ENCODE data around the gene RPL18.
"Not testable (repeated sequence)": the region's sequence is repeated elsewhere in the genome, so short reads cannot be mapped to it uniquely, and the experiment has no call there.

The RPL18 gene

GRCh38 chr19:48588670-48589401 is 30.1 kb downstream of the RPL18 start:
- peak; percentile 66 for DNase-seq (ENCODE audit: low read depth)

- DNase-seq (ENCODE audit: low read depth), result no peak
Measured at GRCh38 chr19:48587387-48587786, 31.6 kb downstream of the RPL18 start.

GRCh38 chr19:48582168-48582567 is 36.8 kb downstream of the RPL18 start:
- DNase-seq (ENCODE audit: low read depth), result no peak

GRCh38 chr19:48578891-48579290 is 40.1 kb downstream of the RPL18 start:
- DNase-seq (ENCODE audit: low read depth), result no peak

GRCh38 chr19:48577908-48578307 is 41.1 kb downstream of the RPL18 start:
- not testable (repeated sequence) for DNase-seq (ENCODE audit: low read depth)

- no peak for DNase-seq (ENCODE audit: low read depth)
Measured at GRCh38 chr19:48575931-48576622, 42.9 kb downstream of the RPL18 start.

- no peak for DNase-seq (ENCODE audit: low read depth)
Measured at GRCh38 chr19:48573163-48573505, 45.8 kb downstream of the RPL18 start.

- no peak for DNase-seq (ENCODE audit: low read depth)
Measured at GRCh38 chr19:48571378-48572162, 47.4 kb downstream of the RPL18 start.

- no peak for DNase-seq (ENCODE audit: low read depth)
Measured at GRCh38 chr19:48569814-48570213, 49.2 kb downstream of the RPL18 start.

GRCh38 chr19:48568345-48568886 is 50.6 kb downstream of the RPL18 start:
- DNase-seq (ENCODE audit: low read depth), result peak; percentile 87

Measured in stromal cell of bone marrow (primary cell).